ENCODE measurements around the gene GLCCI1. TPM values are rescaled to one million over a fixed set of nuclear protein-coding genes. Genes with fewer than 3 reads are reported as not detected.

Gene GLCCI1
- polyA plus RNA-seq, 1 donor from 2014 or later: 37.2 TPM

DNA sequence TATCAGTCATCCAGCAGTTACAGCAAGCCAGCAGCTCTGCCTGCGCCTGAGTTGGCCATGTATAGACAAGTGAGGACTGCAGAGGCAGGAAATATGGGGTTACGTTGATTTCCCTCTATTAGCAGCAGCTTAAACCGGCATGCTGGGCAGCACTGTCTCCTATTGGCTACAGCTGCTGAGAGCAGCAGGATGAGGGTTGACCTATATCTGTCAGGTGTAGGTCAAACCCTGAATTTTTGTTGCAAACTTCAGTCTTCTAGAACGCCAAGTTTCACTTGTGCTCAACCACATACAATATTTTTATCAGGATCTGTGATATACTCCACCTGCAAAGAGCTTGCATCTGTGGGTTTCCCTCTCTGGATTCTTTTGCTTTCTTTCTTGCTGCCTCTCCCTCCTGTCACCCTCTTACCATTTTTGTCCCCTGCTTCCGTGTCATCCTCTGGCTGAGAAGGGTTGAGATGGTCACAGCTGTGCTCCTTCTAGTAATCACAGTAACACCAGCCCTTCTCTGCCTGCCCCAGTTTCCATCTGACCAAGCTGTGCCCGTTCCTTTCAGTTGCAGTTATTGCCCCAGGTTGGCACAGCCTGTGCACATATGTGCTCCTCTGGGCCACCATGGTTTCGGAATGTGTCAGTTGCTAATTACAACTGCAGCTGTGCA lies 23.8 kb upstream of the GLCCI1 start:
- Histone ChIP-seq H3K4me3 (ENCODE audit: low read length) (no peak overlapping the region), H3K9me3 (ENCODE audit: low read length) (no peaks in the 10 kb centered on the region), H3K79me2 (replicated peaks; ENCODE audit: insufficient read depth, low read length) (no peaks in the 10 kb centered on the region), H3K9me2 (ENCODE audit: insufficient read depth, low read length) (no peaks in the 10 kb centered on the region), H3K27me3 (ENCODE audit: insufficient read depth, low read depth, low read length) (no peaks in the 10 kb centered on the region), H3F3A (ENCODE audit: insufficient read depth, low read length, poor library complexity, severe bottlenecking) (no peaks in the 10 kb centered on the region), H3K9ac (ENCODE audit: low read length) (no peak overlapping the region), H3K4me2 (ENCODE audit: low read length) (no peak overlapping the region), H3K27ac (ENCODE audit: low read length) (no peak overlapping the region), H4K20me1 (ENCODE audit: insufficient read depth) (no peaks in the 10 kb centered on the region), H3K36me3 (ENCODE audit: insufficient read depth, low read length) (no peaks in the 10 kb centered on the region), H2AFZ (ENCODE audit: low read depth, low read length) (no peak overlapping the region)
- TF ChIP-seq, protein P1, sequence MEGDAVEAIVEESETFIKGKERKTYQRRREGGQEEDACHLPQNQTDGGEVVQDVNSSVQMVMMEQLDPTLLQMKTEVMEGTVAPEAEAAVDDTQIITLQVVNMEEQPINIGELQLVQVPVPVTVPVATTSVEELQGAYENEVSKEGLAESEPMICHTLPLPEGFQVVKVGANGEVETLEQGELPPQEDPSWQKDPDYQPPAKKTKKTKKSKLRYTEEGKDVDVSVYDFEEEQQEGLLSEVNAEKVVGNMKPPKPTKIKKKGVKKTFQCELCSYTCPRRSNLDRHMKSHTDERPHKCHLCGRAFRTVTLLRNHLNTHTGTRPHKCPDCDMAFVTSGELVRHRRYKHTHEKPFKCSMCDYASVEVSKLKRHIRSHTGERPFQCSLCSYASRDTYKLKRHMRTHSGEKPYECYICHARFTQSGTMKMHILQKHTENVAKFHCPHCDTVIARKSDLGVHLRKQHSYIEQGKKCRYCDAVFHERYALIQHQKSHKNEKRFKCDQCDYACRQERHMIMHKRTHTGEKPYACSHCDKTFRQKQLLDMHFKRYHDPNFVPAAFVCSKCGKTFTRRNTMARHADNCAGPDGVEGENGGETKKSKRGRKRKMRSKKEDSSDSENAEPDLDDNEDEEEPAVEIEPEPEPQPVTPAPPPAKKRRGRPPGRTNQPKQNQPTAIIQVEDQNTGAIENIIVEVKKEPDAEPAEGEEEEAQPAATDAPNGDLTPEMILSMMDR (IDR thresholded peaks at IDR 0.05; ENCODE audit: poor library complexity, severe bottlenecking): no peak
- TF ChIP-seq MXI1 (conservative IDR thresholded peaks at IDR 0.05; ENCODE audit: poor library complexity, severe bottlenecking): no peak
- no peak for TF ChIP-seq EZH2 (IDR thresholded peaks at IDR 0.05; ENCODE audit: borderline replicate concordance, insufficient read depth, low read length, poor library complexity, severe bottlenecking)
- no peak for TF ChIP-seq EP300 (conservative IDR thresholded peaks at IDR 0.05; ENCODE audit: poor library complexity, severe bottlenecking)
- no peak for TF ChIP-seq RAD21 (conservative IDR thresholded peaks at IDR 0.05)
- TF ChIP-seq TAF1 (IDR thresholded peaks at IDR 0.05; ENCODE audit: low read depth): no peak
- no peak for TF ChIP-seq SMC3 (conservative IDR thresholded peaks at IDR 0.05; ENCODE audit: poor library complexity)

DNA sequence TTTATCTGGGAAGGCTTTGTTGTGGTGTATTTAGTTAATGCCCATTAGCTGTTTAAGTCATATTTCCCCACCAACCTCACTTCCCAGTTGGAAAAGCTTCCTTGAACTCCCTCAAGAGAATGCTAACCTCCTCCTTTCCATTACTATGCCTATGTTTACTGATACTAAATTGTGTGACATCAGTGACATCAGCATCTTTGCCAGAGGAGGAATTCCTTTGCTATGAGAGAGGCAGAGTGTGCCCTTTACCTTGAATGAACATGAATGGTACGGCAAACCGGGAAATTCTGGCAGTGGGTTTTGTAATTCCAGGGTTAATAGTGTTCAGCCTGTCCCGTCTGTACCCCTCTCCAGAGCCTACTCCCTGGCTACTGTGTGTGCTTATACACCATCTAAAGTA lies 22.1 kb upstream of the GLCCI1 start:
- Histone ChIP-seq H3F3A (ENCODE audit: insufficient read depth, low read length, poor library complexity, severe bottlenecking) (no peaks in the 10 kb centered on the region), H3K79me2 (replicated peaks; ENCODE audit: insufficient read depth, low read length) (no peaks in the 10 kb centered on the region), H3K4me2 (ENCODE audit: low read length) (no peak overlapping the region), H3K9me2 (ENCODE audit: insufficient read depth, low read length) (no peaks in the 10 kb centered on the region), H4K20me1 (ENCODE audit: insufficient read depth) (no peaks in the 10 kb centered on the region), H3K4me3 (ENCODE audit: low read length) (no peak overlapping the region), H3K27me3 (ENCODE audit: insufficient read depth, low read depth, low read length) (no peaks in the 10 kb centered on the region), H3K36me3 (ENCODE audit: insufficient read depth, low read length) (no peaks in the 10 kb centered on the region), H3K27ac (ENCODE audit: low read length) (no peak overlapping the region), H2AFZ (ENCODE audit: low read depth, low read length) (no peak overlapping the region), H3K9me3 (ENCODE audit: low read length) (no peaks in the 10 kb centered on the region), H3K9ac (ENCODE audit: low read length) (no peak overlapping the region)
- no peak for TF ChIP-seq EP300 (conservative IDR thresholded peaks at IDR 0.05; ENCODE audit: poor library complexity, severe bottlenecking)
- no peak for TF ChIP-seq SMC3 (conservative IDR thresholded peaks at IDR 0.05; ENCODE audit: poor library complexity)

DNA sequence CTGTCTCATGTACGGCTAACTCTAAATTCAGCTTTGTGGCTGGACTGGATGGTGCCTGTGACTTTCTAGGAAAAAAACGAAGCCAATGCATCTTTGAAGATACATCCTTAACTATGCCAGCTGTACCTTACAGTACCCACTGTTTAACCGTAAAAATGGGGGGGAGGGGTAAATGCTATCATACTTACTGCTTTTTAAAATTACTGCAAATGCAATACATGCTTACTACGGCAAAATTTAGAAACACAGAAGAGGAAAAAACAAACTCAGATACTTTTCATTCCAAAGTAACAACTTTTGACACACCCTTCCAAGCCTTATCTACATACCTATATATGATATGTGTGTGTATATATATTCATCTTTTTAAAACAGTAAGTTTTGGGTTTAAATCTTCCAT lies 20.4 kb upstream of the GLCCI1 start:
- Histone ChIP-seq H3K27me3 (ENCODE audit: insufficient read depth, low read depth, low read length) (no peaks in the 10 kb centered on the region), H3K9me3 (ENCODE audit: low read length) (no peaks in the 10 kb centered on the region), H3F3A (ENCODE audit: insufficient read depth, low read length, poor library complexity, severe bottlenecking) (no peaks in the 10 kb centered on the region), H3K27ac (ENCODE audit: low read length) (no peak overlapping the region), H3K9ac (ENCODE audit: low read length) (no peak overlapping the region), H3K4me3 (ENCODE audit: low read length) (no peak overlapping the region), H3K79me2 (replicated peaks; ENCODE audit: insufficient read depth, low read length) (no peaks in the 10 kb centered on the region), H3K36me3 (ENCODE audit: insufficient read depth, low read length) (no peaks in the 10 kb centered on the region), H3K4me2 (ENCODE audit: low read length) (no peak overlapping the region), H3K9me2 (ENCODE audit: insufficient read depth, low read length) (no peaks in the 10 kb centered on the region), H4K20me1 (ENCODE audit: insufficient read depth) (no peaks in the 10 kb centered on the region), H2AFZ (ENCODE audit: low read depth, low read length) (no peak overlapping the region)
- TF ChIP-seq TAF1 (IDR thresholded peaks at IDR 0.05; ENCODE audit: low read depth) (no peak), MXI1 (conservative IDR thresholded peaks at IDR 0.05; ENCODE audit: poor library complexity, severe bottlenecking) (no peak), SMC3 (conservative IDR thresholded peaks at IDR 0.05; ENCODE audit: poor library complexity) (no peak)
- TF ChIP-seq, protein P2, sequence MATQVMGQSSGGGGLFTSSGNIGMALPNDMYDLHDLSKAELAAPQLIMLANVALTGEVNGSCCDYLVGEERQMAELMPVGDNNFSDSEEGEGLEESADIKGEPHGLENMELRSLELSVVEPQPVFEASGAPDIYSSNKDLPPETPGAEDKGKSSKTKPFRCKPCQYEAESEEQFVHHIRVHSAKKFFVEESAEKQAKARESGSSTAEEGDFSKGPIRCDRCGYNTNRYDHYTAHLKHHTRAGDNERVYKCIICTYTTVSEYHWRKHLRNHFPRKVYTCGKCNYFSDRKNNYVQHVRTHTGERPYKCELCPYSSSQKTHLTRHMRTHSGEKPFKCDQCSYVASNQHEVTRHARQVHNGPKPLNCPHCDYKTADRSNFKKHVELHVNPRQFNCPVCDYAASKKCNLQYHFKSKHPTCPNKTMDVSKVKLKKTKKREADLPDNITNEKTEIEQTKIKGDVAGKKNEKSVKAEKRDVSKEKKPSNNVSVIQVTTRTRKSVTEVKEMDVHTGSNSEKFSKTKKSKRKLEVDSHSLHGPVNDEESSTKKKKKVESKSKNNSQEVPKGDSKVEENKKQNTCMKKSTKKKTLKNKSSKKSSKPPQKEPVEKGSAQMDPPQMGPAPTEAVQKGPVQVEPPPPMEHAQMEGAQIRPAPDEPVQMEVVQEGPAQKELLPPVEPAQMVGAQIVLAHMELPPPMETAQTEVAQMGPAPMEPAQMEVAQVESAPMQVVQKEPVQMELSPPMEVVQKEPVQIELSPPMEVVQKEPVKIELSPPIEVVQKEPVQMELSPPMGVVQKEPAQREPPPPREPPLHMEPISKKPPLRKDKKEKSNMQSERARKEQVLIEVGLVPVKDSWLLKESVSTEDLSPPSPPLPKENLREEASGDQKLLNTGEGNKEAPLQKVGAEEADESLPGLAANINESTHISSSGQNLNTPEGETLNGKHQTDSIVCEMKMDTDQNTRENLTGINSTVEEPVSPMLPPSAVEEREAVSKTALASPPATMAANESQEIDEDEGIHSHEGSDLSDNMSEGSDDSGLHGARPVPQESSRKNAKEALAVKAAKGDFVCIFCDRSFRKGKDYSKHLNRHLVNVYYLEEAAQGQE (IDR thresholded peaks at IDR 0.05; ENCODE audit: borderline replicate concordance): no peak
